ENCODE measurements around the gene NTRK3. TPM values are rescaled to one million over a fixed set of nuclear protein-coding genes. Genes with fewer than 3 reads are reported as not detected.

Gene NTRK3
- total RNA-seq, 1 experiment from 2014 or later, result not detected

DNA sequence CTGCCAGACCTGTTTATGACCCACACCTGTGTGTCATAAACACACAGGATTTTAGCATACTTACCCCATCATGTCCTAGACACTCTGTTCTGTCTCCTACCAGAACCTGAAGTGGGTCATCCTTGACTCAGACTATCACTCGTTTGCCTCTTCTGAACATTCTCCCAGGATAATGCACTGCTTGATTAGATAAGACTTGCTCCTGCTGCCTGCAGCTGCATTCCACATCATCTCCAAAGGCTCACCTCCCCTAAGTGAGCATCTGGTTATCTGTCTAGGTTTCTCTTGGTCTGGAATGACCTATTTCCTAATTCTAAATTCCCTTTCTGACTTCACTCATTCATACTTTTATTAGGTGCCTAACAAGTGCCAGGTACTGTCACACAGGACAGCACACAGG, 332.1 kb downstream of the NTRK3 start:
- TF ChIP-seq, protein P1, sequence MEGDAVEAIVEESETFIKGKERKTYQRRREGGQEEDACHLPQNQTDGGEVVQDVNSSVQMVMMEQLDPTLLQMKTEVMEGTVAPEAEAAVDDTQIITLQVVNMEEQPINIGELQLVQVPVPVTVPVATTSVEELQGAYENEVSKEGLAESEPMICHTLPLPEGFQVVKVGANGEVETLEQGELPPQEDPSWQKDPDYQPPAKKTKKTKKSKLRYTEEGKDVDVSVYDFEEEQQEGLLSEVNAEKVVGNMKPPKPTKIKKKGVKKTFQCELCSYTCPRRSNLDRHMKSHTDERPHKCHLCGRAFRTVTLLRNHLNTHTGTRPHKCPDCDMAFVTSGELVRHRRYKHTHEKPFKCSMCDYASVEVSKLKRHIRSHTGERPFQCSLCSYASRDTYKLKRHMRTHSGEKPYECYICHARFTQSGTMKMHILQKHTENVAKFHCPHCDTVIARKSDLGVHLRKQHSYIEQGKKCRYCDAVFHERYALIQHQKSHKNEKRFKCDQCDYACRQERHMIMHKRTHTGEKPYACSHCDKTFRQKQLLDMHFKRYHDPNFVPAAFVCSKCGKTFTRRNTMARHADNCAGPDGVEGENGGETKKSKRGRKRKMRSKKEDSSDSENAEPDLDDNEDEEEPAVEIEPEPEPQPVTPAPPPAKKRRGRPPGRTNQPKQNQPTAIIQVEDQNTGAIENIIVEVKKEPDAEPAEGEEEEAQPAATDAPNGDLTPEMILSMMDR (IDR thresholded peaks at IDR 0.05; ENCODE audit: insufficient read depth in 1 of 2, low read depth in 1 of 2, low read length in 1 of 2, severe bottlenecking in 1 of 2, unreplicated experiment in 1 of 2), result no peak
- H3K27me3 ChIP-seq (replicated peaks; ENCODE audit: control insufficient read depth, insufficient read depth, low read length), result no peaks in the 10 kb centered on the region; the same call in 1 of the 2 replicates
- Mint-ChIP-seq H3K27ac (ENCODE audit: unreplicated experiment) (no peak overlapping the region), H3K4me3 (ENCODE audit: unreplicated experiment) (no peak overlapping the region), H3K4me1 (ENCODE audit: low read depth, unreplicated experiment) (no peaks in the 10 kb centered on the region), H3K36me3 (ENCODE audit: insufficient read depth, unreplicated experiment) (no peaks in the 10 kb centered on the region), H3K9me3 (ENCODE audit: unreplicated experiment) (no peaks in the 10 kb centered on the region), H3K27me3 (ENCODE audit: insufficient read depth, unreplicated experiment) (peaks cover 14% of the 10 kb centered on the region)
- no peaks in the 10 kb centered on the region for H3K4me1 ChIP-seq
- POLR2A ChIA-PET, result no interaction called here
- H3K4me3 ChIP-seq (ENCODE audit: low read depth, low read length), result no peak overlapping the region
- no TSS peak for BruUV-seq (replicated peaks)
- DNase-seq, result no peak
- H3K9me3 ChIP-seq, result no peaks in the 10 kb centered on the region
- intact Hi-C loops (cut with micrococcal nuclease; ENCODE audit: unreplicated experiment), result no loop called here
- H3K36me3 ChIP-seq (ENCODE audit: control insufficient read depth, insufficient read depth, low read length), result no peaks in the 10 kb centered on the region
- CTCF ChIA-PET, result no interaction called here

DNA sequence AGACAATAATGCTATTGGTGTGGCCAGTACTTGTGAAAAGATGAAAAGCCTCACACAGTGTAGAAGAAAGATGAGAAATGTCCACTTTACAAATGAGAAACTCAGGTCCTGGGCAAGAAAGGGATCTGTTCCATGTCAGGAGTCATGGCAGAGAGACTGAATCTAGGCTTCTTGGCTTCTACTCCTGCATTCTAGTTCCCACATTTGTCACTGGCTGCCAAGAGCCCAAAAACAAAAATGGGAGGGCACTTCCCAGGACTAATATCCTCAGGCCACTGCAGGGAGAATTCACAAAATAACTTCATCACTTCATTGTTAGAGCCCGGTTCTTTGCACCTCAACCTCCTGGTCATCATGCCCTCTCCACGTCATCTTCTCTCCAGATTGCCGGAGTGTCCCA, 337.5 kb downstream of the NTRK3 start:
- no peaks in the 10 kb centered on the region for H3K9me3 Mint-ChIP-seq (ENCODE audit: unreplicated experiment)
- H3K27ac Mint-ChIP-seq (ENCODE audit: unreplicated experiment), result no peak overlapping the region
- Histone ChIP-seq H3K27me3 (replicated peaks; ENCODE audit: control insufficient read depth, insufficient read depth, low read length) (no peaks in the 10 kb centered on the region), H3K9me3 (no peaks in the 10 kb centered on the region), H3K4me3 (ENCODE audit: low read depth, low read length) (no peak overlapping the region), H3K36me3 (ENCODE audit: control insufficient read depth, insufficient read depth, low read length) (no peaks in the 10 kb centered on the region), H3K4me1 (no peaks in the 10 kb centered on the region)
- H3K27me3 Mint-ChIP-seq (ENCODE audit: insufficient read depth, unreplicated experiment), result peaks cover 8% of the 10 kb centered on the region
- no peaks in the 10 kb centered on the region for H3K36me3 Mint-ChIP-seq (ENCODE audit: insufficient read depth, unreplicated experiment)
- ChIA-PET CTCF (no interaction called here), POLR2A (no interaction called here)
- H3K4me1 Mint-ChIP-seq (ENCODE audit: low read depth, unreplicated experiment), result no peaks in the 10 kb centered on the region
- DNase-seq, result no peak
- TF ChIP-seq, protein P1 (IDR thresholded peaks at IDR 0.05; ENCODE audit: insufficient read depth in 1 of 2, low read depth in 1 of 2, low read length in 1 of 2, severe bottlenecking in 1 of 2, unreplicated experiment in 1 of 2), result no peak
- intact Hi-C loops (cut with micrococcal nuclease; ENCODE audit: unreplicated experiment), result no loop called here
- BruUV-seq (replicated peaks), result no TSS peak
- no peak overlapping the region for H3K4me3 Mint-ChIP-seq (ENCODE audit: unreplicated experiment)

DNA sequence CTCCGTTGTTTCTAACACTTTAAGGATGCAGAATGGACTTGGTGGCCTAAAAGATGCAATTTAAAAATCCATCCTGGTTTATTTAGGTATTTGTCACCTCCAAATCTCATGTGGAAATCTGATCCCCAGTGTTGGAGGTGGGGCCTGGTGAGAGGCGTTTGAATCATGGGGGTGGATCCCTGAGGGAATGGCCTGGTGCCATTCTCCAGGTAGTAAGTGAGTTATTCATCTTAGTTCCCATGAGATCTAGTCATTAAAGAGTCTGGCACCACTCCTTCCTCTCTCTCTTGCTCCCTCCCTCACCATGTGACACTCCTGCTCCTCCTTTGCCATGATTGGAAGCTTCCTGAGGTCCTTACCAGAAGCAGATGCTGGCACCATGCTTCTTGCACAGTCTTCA, 339.1 kb downstream of the NTRK3 start:
- no peaks in the 10 kb centered on the region for H3K4me1 Mint-ChIP-seq (ENCODE audit: low read depth, unreplicated experiment)
- Histone ChIP-seq H3K36me3 (ENCODE audit: control insufficient read depth, insufficient read depth, low read length) (no peaks in the 10 kb centered on the region), H3K27me3 (replicated peaks; ENCODE audit: control insufficient read depth, insufficient read depth, low read length) (no peaks in the 10 kb centered on the region), H3K9me3 (no peaks in the 10 kb centered on the region), H3K4me1 (no peaks in the 10 kb centered on the region), H3K4me3 (ENCODE audit: low read depth, low read length) (no peak overlapping the region)
- no peaks in the 10 kb centered on the region for H3K9me3 Mint-ChIP-seq (ENCODE audit: unreplicated experiment)
- intact Hi-C loops (cut with micrococcal nuclease; ENCODE audit: unreplicated experiment), result no loop called here
- H3K27ac Mint-ChIP-seq (ENCODE audit: unreplicated experiment), result no peak overlapping the region
- no peaks in the 10 kb centered on the region for H3K36me3 Mint-ChIP-seq (ENCODE audit: insufficient read depth, unreplicated experiment)
- TF ChIP-seq, protein P1 (IDR thresholded peaks at IDR 0.05; ENCODE audit: insufficient read depth in 1 of 2, low read depth in 1 of 2, low read length in 1 of 2, severe bottlenecking in 1 of 2, unreplicated experiment in 1 of 2), result no peak
- DNase-seq, result no peak
- peaks cover 8% of the 10 kb centered on the region for H3K27me3 Mint-ChIP-seq (ENCODE audit: insufficient read depth, unreplicated experiment)
- CTCF ChIA-PET, result no interaction called here
- no peak overlapping the region for H3K4me3 Mint-ChIP-seq (ENCODE audit: unreplicated experiment)
- no TSS peak for BruUV-seq (replicated peaks)
- POLR2A ChIA-PET, result no interaction called here

Measured in Caco-2 (cell line).